Measurements from ENCODE around the gene SDC4. TPM values are rescaled to one million over a fixed set of nuclear protein-coding genes. Genes with fewer than 3 reads are reported as not detected.

SDC4 gene
- total and polyA plus RNA-seq, 10 of the 15 experiments (the other 5 are each of a cell fraction or from before 2014, with no cell fraction given), result 0.52 to 11.3 (median 1.4) TPM

DNA sequence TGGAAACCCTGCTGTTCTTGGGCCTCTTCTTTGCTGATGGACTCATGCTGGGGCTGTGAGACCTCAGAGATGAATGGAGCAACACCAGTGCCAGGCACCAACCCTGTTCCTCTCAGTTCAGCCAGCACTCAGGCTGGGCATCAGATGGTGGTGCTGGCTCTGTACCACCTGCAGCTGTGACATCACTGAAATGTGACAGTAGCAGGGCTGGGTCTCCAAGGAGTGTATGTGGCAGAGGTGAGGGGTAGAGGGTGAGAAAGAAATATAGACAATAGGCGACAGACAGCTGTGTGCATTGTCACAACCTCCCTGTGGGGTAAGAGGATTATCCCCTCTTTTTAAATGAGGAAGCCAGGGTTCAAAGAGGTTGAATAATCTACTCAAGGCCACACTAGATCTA, 30.0 kb upstream of the SDC4 start, which contains the start of gene TP53TG5:
TSS of gene TP53TG5 (minus strand) at position 135 of the 400 bp plus-strand sequence. CDS start at position 46, 89 bp downstream.
- H3K4me1 ChIP-seq (ENCODE audit: control insufficient read depth, insufficient read depth, low read length), result peaks cover 2% of the 10 kb centered on the region
- no peaks in the 10 kb centered on the region for H3K9me3 ChIP-seq (replicated peaks; ENCODE audit: control insufficient read depth, insufficient read depth, low read length)
- no peak within 1 kb of the TSS for H2AFZ ChIP-seq (ENCODE audit: control insufficient read depth, low read depth, low read length)
- H3K27ac ChIP-seq (ENCODE audit: control insufficient read depth, insufficient read depth), result no peak within 1 kb of the TSS
- H3K36me3 ChIP-seq (ENCODE audit: control insufficient read depth in 2 of 2, insufficient read depth in 2 of 2, low read length in 1 of 2), result no peaks in the 10 kb centered on the region; a peak in 1 of 4 replicates
- no peak for ATAC-seq
- TF ChIP-seq, protein P1, sequence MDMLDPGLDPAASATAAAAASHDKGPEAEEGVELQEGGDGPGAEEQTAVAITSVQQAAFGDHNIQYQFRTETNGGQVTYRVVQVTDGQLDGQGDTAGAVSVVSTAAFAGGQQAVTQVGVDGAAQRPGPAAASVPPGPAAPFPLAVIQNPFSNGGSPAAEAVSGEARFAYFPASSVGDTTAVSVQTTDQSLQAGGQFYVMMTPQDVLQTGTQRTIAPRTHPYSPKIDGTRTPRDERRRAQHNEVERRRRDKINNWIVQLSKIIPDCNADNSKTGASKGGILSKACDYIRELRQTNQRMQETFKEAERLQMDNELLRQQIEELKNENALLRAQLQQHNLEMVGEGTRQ (IDR thresholded peaks at IDR 0.05; ENCODE audit: borderline replicate concordance, low read depth, low read length), result no peak
- no peak for TF ChIP-seq TARDBP (IDR thresholded peaks at IDR 0.05; ENCODE audit: borderline replicate concordance)
- TF ChIP-seq, protein P2, sequence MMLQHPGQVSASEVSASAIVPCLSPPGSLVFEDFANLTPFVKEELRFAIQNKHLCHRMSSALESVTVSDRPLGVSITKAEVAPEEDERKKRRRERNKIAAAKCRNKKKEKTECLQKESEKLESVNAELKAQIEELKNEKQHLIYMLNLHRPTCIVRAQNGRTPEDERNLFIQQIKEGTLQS (IDR thresholded peaks at IDR 0.05; ENCODE audit: borderline replicate concordance, extremely low read depth, low read depth, low read length), result no peak
- TF ChIP-seq, protein P3, sequence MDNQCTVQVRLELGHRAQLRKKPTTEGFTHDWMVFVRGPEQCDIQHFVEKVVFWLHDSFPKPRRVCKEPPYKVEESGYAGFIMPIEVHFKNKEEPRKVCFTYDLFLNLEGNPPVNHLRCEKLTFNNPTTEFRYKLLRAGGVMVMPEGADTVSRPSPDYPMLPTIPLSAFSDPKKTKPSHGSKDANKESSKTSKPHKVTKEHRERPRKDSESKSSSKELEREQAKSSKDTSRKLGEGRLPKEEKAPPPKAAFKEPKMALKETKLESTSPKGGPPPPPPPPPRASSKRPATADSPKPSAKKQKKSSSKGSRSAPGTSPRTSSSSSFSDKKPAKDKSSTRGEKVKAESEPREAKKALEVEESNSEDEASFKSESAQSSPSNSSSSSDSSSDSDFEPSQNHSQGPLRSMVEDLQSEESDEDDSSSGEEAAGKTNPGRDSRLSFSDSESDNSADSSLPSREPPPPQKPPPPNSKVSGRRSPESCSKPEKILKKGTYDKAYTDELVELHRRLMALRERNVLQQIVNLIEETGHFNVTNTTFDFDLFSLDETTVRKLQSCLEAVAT (IDR thresholded peaks at IDR 0.05), result no peak
- TF ChIP-seq, protein P4, sequence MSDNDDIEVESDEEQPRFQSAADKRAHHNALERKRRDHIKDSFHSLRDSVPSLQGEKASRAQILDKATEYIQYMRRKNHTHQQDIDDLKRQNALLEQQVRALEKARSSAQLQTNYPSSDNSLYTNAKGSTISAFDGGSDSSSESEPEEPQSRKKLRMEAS (IDR thresholded peaks at IDR 0.05; ENCODE audit: low read depth, low read length), result no peak
- TF ChIP-seq, protein P5, sequence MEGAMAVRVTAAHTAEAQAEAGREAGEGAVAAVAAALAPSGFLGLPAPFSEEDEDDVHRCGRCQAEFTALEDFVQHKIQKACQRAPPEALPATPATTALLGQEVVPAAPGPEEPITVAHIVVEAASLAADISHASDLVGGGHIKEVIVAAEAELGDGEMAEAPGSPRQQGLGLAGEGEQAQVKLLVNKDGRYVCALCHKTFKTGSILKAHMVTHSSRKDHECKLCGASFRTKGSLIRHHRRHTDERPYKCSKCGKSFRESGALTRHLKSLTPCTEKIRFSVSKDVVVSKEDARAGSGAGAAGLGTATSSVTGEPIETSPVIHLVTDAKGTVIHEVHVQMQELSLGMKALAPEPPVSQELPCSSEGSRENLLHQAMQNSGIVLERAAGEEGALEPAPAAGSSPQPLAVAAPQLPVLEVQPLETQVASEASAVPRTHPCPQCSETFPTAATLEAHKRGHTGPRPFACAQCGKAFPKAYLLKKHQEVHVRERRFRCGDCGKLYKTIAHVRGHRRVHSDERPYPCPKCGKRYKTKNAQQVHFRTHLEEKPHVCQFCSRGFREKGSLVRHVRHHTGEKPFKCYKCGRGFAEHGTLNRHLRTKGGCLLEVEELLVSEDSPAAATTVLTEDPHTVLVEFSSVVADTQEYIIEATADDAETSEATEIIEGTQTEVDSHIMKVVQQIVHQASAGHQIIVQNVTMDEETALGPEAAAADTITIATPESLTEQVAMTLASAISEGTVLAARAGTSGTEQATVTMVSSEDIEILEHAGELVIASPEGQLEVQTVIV (IDR thresholded peaks at IDR 0.05; ENCODE audit: borderline replicate concordance, partially characterized antibody), result no peak
- no peak for TF ChIP-seq CBX5 (IDR thresholded peaks at IDR 0.05; ENCODE audit: low read depth)
- 67% methylated on average over 1 of the region's 1 CpG for WGBS (ENCODE audit: insufficient coverage, insufficient replicate concordance, low lambda C conversion rate, missing lambda C conversion rate)
- ChIA-PET CTCF (interaction anchor here (1.1 to 2.8 kb wide), 3 partner anchors 15 to 75 kb away, joined by 3 to 8 read pairs (median 4); partner anchors contain the start of gene SYS1), POLR2A (interaction anchor here (0.9 kb wide), 1 partner anchor 10 kb away, joined by 3 read pairs; no protein-coding TSS in a partner anchor), RAD21 (ENCODE audit: unreplicated experiment) (no interaction called here), SMC1A (ENCODE audit: uncharacterized antibody, unreplicated experiment) (interaction anchor here (19.8 kb wide), 1 partner anchor 57 kb away, joined by 440 read pairs; no protein-coding TSS in a partner anchor)
- H4K20me1 ChIP-seq (ENCODE audit: control insufficient read depth, insufficient read depth), result no peaks in the 10 kb centered on the region
- H3K79me2 ChIP-seq (ENCODE audit: control insufficient read depth, insufficient read depth, low read length), result no peaks in the 10 kb centered on the region
- intact Hi-C loops (cut with micrococcal nuclease; ENCODE audit: unreplicated experiment) (no loop called here), in situ Hi-C loops (cut with MboI) (no loop called here)
- BruUV-seq (replicated peaks), result no TSS peak
- no peak within 1 kb of the TSS for H3K4me3 ChIP-seq
- FAIRE-seq, result no peak
- H3K9ac ChIP-seq (ENCODE audit: control insufficient read depth, insufficient read depth, low read length), result no peak within 1 kb of the TSS
- no peak within 1 kb of the TSS for H3K4me2 ChIP-seq (ENCODE audit: control insufficient read depth, insufficient read depth)
- DNase-seq (ENCODE audit: low read depth, low spot score), result no peak
- no peaks in the 10 kb centered on the region for H3K27me3 ChIP-seq (replicated peaks in 1 of 2; ENCODE audit: control insufficient read depth in 2 of 2, insufficient read depth in 2 of 2, low read length in 1 of 2)

All from GM12878 (cell line).